Effector memory CD4-positive, alpha-beta T cell (primary cell): ENCODE measurements around the gene NEO1.
A peak's percentile ranks its signal among the peaks of the same experiment; 100 is the strongest.

ENCODE experiments used
- DNase-seq, 3 donors: peaks; one replicate each; pipeline ENCODE4 v3.0.0-alpha.2; 2020
- H3K27ac ChIP-seq: 2 replicates; pipeline ENCODE4 v1.7.0; 2013; ENCODE audit warnings: mild to moderate bottlenecking, low read length, moderate library complexity; ENCODE audit not compliant: insufficient read depth, poor library complexity, severe bottlenecking
- H3K27me3 ChIP-seq: replicated peaks from 2 replicates; pipeline ENCODE4 v1.7.0; 2013; ENCODE audit warnings: mild to moderate bottlenecking, low read length; ENCODE audit not compliant: insufficient read depth, control insufficient read depth, poor library complexity, severe bottlenecking
- H3K36me3 ChIP-seq: 2 replicates; pipeline ENCODE4 v1.7.0; 2013; ENCODE audit warnings: mild to moderate bottlenecking, low read length, moderate library complexity; ENCODE audit not compliant: control insufficient read depth, insufficient read depth
- H3K4me1 ChIP-seq: 2 replicates; pipeline ENCODE4 v1.7.0; 2013; ENCODE audit warnings: low read length, mild to moderate bottlenecking; ENCODE audit not compliant: control insufficient read depth, insufficient read depth, poor library complexity, severe bottlenecking
- H3K4me3 ChIP-seq: 2 replicates; pipeline ENCODE4 v1.7.0; 2013; ENCODE audit warnings: low read length, low read depth, mild to moderate bottlenecking; ENCODE audit not compliant: insufficient read depth, poor library complexity, severe bottlenecking
- H3K9me3 ChIP-seq: 2 replicates; pipeline ENCODE4 v1.7.0; 2013; ENCODE audit warnings: mild to moderate bottlenecking, low read length, moderate library complexity; ENCODE audit not compliant: control insufficient read depth

The NEO1 gene

GRCh38 chr15:73240866-73241499, 188.7 kb downstream of the NEO1 start:
- Histone ChIP-seq H3K4me1 (no peaks in the 10 kb centered on the region), H3K9me3 (no peaks in the 10 kb centered on the region), H3K27ac (no peak overlapping the region), H3K36me3 (no peaks in the 10 kb centered on the region), H3K4me3 (no peak overlapping the region), H3K27me3 (no peaks in the 10 kb centered on the region)
- peak; percentile 20 to 61 (median 32) for DNase-seq

- Histone ChIP-seq H3K9me3 (no peaks in the 10 kb centered on the region), H3K4me1 (no peaks in the 10 kb centered on the region), H3K4me3 (no peak overlapping the region), H3K27ac (no peak overlapping the region), H3K27me3 (no peaks in the 10 kb centered on the region), H3K36me3 (no peaks in the 10 kb centered on the region)
- no peak for DNase-seq
These were observed 192.1 kb downstream of the NEO1 start for GRCh38 chr15:73244333-73244732.

- Histone ChIP-seq H3K27me3 (no peaks in the 10 kb centered on the region), H3K4me1 (no peaks in the 10 kb centered on the region), H3K36me3 (no peaks in the 10 kb centered on the region), H3K4me3 (no peak overlapping the region), H3K27ac (no peak overlapping the region), H3K9me3 (no peaks in the 10 kb centered on the region)
- DNase-seq = no peak
These were observed 194.2 kb downstream of the NEO1 start for GRCh38 chr15:73246439-73246838.

GRCh38 chr15:73246898-73247297, 194.6 kb downstream of the NEO1 start:
- no peak overlapping the region for H3K27ac ChIP-seq
- no peaks in the 10 kb centered on the region for H3K9me3 ChIP-seq
- H3K4me3 ChIP-seq = no peak overlapping the region
- no peaks in the 10 kb centered on the region for H3K4me1 ChIP-seq
- DNase-seq = no peak
- H3K27me3 ChIP-seq = no peaks in the 10 kb centered on the region
- H3K36me3 ChIP-seq = no peaks in the 10 kb centered on the region

- Histone ChIP-seq H3K27me3 (no peaks in the 10 kb centered on the region), H3K27ac (no peak overlapping the region)
These were observed 195.1 kb downstream of the NEO1 start for GRCh38 chr15:73247331-73247730.

GRCh38 chr15:73249499-73249898, 197.2 kb downstream of the NEO1 start:
- H3K4me3 ChIP-seq = no peak overlapping the region
- no peak overlapping the region for H3K27ac ChIP-seq
- H3K36me3 ChIP-seq = no peaks in the 10 kb centered on the region
- no peaks in the 10 kb centered on the region for H3K9me3 ChIP-seq
- no peaks in the 10 kb centered on the region for H3K4me1 ChIP-seq
- H3K27me3 ChIP-seq = no peaks in the 10 kb centered on the region
- no peak for DNase-seq

More at GRCh38 chr15:73247331-73247730, 195.1 kb downstream of the NEO1 start:
- Histone ChIP-seq H3K9me3 (no peaks in the 10 kb centered on the region), H3K36me3 (no peaks in the 10 kb centered on the region), H3K4me1 (no peaks in the 10 kb centered on the region), H3K4me3 (no peak overlapping the region)
- no peak for DNase-seq

- H3K4me1 ChIP-seq = no peaks in the 10 kb centered on the region
- no peak overlapping the region for H3K4me3 ChIP-seq
- H3K36me3 ChIP-seq = peaks cover 6% of the 10 kb centered on the region
- no peak for DNase-seq
- no peaks in the 10 kb centered on the region for H3K27me3 ChIP-seq
- no peak overlapping the region for H3K27ac ChIP-seq
- H3K9me3 ChIP-seq = no peaks in the 10 kb centered on the region
These were observed 202.3 kb downstream of the NEO1 start for GRCh38 chr15:73254598-73254997.

GRCh38 chr15:73258271-73259108, 206.2 kb downstream of the NEO1 start:
- no peak overlapping the region for H3K4me3 ChIP-seq
- H3K9me3 ChIP-seq = no peaks in the 10 kb centered on the region
- no peak for DNase-seq
- H3K27me3 ChIP-seq = no peaks in the 10 kb centered on the region
- peaks cover 12% of the 10 kb centered on the region for H3K36me3 ChIP-seq
- no peak overlapping the region for H3K27ac ChIP-seq
- no peaks in the 10 kb centered on the region for H3K4me1 ChIP-seq

GRCh38 chr15:73264881-73265280, 212.6 kb downstream of the NEO1 start:
- H3K9me3 ChIP-seq = no peaks in the 10 kb centered on the region
- H3K4me1 ChIP-seq = no peaks in the 10 kb centered on the region
- no peaks in the 10 kb centered on the region for H3K27me3 ChIP-seq
- no peak overlapping the region for H3K4me3 ChIP-seq
- H3K36me3 ChIP-seq = peaks cover 4% of the 10 kb centered on the region
- DNase-seq = no peak
- no peak overlapping the region for H3K27ac ChIP-seq

- DNase-seq = peak in 2 of 3 donors; percentile 8 to 18
- Histone ChIP-seq H3K4me1 (no peaks in the 10 kb centered on the region), H3K27ac (no peak overlapping the region), H3K36me3 (no peaks in the 10 kb centered on the region), H3K4me3 (no peak overlapping the region), H3K9me3 (no peaks in the 10 kb centered on the region), H3K27me3 (no peaks in the 10 kb centered on the region)
These were observed 213.4 kb downstream of the NEO1 start for GRCh38 chr15:73265536-73266153.
